Skin of body (tissue), 2 donors: Measurements from ENCODE around the gene ABHD11. TPM values are rescaled to one million over a fixed set of nuclear protein-coding genes. Genes with fewer than 3 reads are reported as not detected.
"Not testable (repeated sequence)": the region's sequence is repeated elsewhere in the genome, so short reads cannot be mapped to it uniquely, and the experiment has no call there.

Source experiments
- DNase-seq: peaks from one replicate; lab custom pipeline; 2025; lab: John Stamatoyannopoulos, UW
- total RNA-seq: library from RNA; depleted of rRNA; stranded (reverse); fragments of >200 nt; gene quantifications from one replicate; pipeline ENCODE4 v1.2.3, GENCODE V29; 2014

Gene ABHD11
- total RNA-seq, 1 donor from 2014 or later, result 8.0 TPM

GRCh38 chr7:73746378-73746777, 7.8 kb upstream of the ABHD11 start:
- no peak for DNase-seq

- DNase-seq, result no peak
Observed at GRCh38 chr7:73742753-73743641, 4.4 kb upstream of the ABHD11 start.

GRCh38 chr7:73742338-73742752, 3.7 kb upstream of the ABHD11 start:
- DNase-seq, result no peak

GRCh38 chr7:73741600-73741999, 3.0 kb upstream of the ABHD11 start:
- no peak for DNase-seq

- DNase-seq, result no peak
Observed at GRCh38 chr7:73740771-73741170, 2.2 kb upstream of the ABHD11 start.

DNA sequence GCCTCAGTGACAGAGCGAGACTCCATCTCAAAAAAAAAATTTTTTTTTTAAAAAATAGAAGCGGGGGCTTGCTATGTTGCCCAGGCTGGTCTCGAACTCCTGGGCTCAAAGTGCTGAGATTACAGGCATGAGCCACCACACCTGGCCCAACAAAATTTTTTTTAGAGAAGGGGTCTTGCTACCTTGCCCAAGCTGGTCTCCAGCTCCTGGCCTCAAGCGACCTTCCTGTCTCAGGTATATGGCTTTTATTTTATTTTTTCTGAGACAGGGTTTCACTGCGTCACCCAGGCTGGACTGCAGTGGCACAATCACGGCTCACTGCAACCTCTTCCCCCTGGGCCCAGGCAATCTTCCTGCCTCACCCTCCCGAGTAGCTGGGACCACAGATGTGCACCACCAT, 1.6 kb upstream of the ABHD11 start:
- DNase-seq, result no peak

DNA sequence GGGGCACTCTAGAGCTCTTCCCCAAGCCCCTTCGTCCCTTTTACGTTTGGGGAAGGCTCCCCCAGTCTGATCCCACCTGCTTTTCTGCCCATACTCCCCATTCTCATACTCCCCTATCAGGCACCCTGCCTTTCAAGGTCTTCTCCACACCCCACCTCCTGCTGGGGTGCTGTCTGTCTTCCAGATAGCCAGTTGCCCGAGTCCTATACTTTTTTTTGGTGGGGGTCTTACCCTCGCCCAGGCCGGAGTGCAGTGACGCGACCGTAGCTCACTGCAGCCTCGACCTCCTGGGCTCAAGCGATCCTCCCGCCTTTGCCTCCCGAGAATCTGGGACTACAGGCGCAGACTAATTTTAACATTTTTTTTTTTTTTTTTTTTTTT, 775 bp upstream of the ABHD11 start:
- DNase-seq, result no peak

GRCh38 chr7:73738220-73738611, 386 bp downstream of the ABHD11 start:
- DNase-seq, result no peak

DNA sequence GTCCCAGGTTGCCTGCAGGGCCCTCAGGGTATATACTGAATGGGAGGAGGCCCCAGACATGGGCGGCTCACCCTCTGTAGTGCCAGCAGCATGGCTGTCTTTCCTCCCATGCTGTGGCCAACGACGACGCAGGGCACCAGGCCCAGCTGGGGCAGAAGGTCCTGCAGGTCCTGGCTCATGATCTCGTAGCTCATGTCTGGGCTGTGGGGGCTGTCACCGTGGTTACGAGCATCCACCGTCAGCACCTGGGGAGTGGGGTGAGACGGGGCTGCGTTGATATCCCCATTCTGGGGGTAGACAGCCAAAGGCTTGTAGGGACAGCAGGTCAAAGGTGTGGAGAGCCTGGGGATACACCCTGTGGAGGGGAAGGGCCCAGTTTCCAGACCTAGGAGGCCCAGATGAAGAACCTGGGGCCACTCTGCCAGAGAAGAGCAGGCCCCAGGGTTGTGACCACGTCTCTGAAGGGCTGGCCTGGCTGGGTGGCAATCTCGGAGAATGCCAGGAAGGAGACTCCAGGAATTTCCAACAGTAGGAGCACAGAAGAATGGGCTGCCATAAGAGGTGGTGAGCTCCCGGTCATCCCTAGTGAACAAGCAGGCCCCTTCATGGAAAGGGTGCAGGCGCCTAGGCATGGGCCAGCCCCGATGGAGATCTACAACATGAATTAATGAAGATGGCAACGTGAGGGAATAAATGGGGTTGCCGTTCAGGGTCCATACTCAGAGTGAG, 947 bp downstream of the ABHD11 start:
- no peak for DNase-seq

GRCh38 chr7:73736885-73737284, 1.7 kb downstream of the ABHD11 start:
- no peak for DNase-seq

- no peak for DNase-seq
Observed at GRCh38 chr7:73735528-73735905, 3.1 kb downstream of the ABHD11 start.

GRCh38 chr7:73734619-73735527, 3.7 kb downstream of the ABHD11 start:
- no peak for DNase-seq

DNA sequence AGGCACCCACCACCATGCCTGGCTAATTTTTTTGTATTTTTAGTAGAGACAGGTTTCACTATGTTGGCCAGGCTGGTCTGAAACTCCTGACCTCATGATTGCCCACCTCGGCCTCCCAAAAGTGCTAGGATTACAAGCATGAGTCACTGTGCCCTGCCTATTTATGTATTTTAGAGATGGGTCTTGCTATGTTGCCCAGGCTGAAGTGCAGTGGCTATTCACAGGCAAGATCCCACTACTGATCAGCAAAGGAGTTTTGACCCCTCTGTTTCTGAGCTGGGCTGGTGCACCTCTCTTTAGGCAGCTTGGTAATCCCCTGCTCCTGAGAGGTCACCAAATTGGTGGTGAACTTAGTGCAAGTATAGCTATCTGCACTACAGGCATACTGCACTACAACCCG, 6.2 kb downstream of the ABHD11 start:
- DNase-seq, result no peak

DNA sequence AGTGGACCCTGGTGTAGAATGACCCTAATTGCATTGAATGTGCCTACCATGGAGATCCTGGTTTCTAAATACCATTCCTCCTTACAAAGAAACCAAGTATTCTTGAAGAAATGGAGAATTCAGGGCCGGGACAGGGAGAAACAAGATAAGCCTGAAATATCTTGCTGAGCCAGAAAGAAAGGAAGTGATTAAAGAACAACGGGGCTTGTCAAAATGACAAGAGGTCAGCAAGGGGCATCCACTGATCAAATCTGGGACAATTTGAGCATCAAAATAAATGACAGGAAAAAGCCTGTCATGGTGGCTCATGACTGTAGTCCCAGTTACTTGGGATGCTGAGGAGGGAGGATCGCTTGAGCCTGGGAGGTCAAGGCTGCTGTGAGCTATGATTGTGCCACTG, 8.1 kb downstream of the ABHD11 start:
- DNase-seq, result no peak

DNA sequence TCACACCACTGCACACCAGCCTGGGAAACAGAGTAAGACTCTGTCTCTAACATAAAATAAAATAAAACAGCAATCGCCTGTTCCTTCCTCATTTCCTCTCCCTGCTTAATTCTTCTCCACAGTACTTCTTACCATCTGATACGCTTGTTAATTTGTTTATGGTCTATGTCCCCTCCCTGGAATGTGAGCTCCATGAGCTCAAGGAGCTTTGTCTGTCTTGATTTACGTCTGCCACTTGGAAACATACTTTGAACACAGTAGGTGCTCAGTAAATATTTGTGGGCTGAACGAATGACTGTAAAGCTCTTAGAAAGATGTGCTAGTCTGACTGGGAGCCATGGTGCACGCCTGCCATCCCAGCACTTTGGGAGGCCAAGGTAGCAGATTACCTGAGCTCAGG, 10.1 kb downstream of the ABHD11 start:
- no peak for DNase-seq

GRCh38 chr7:73727952-73728351, 10.7 kb downstream of the ABHD11 start:
- no peak for DNase-seq

- no peak for DNase-seq
Observed at GRCh38 chr7:73726083-73726466, 12.5 kb downstream of the ABHD11 start.

DNA sequence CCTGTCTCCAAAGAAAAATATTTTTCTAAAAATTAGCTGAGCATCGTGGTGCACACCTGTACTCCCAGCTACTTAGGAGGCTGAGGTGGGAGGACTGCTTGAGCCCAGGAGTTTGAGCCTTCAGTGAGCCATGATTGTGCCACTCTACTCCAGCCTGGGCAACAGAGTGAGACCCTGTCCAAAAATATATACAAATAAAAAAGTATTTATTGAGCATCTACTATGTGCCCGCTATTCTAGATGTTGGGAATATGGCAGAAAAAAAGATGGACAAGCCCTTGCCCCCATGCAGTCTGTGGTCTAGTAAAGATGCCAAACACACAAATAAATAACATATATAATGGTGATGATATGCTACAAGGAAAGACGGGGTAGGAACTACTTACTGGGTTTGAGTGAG, 14.8 kb downstream of the ABHD11 start:
- no peak for DNase-seq

DNA sequence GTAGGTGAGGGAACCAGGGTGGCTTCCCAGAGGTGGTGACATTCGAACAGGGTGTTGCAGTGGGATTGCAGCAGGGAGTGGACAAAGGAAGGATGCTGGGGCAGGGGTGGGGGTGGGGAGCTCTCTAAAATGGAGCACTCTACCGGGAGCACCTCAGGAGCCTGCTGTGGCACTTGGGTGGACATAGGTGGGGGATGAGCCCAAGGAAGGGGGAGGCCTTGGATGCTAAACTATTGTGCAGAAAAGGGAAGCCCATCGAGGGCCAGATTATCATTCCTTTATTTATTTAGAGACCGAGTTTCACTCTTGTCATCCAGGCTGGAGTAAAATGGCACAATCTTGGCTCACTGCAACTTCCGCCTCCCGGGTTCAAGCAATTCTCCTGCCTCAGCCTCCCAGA, 15.8 kb downstream of the ABHD11 start:
- no peak for DNase-seq

GRCh38 chr7:73722182-73722581, 16.4 kb downstream of the ABHD11 start:
- not testable (repeated sequence) for DNase-seq

DNA sequence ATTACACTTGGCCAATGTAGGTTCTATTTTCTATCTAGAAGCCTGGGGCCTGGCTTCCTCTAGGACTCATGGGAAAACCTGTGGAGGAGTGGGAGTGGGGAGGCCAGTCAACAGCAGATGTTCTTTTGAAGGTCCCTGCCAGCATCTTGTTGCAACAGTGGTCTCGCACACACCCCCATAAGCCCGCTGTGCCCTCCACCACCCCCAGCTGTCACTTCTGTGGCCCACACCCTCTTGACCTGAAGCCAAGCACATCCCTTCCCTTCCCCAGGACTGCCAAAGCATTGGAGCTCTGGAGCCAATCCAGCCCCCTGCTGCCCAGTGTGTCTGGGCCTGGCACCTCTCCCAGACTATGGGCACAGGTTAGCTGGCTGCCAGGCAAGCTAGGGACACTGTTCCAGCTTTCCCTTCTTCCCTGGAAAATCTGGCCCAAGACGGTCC, 17.2 kb downstream of the ABHD11 start:
- no peak for DNase-seq

GRCh38 chr7:73720443-73720842, 18.2 kb downstream of the ABHD11 start:
- DNase-seq, result not testable (repeated sequence)
